Articular chondrocyte of knee joint (primary cell): ENCODE results near the gene PI3. TPM values are rescaled to one million over a fixed set of nuclear protein-coding genes. Genes with fewer than 3 reads are reported as not detected.

ENCODE experiments used
- total RNA-seq: library from RNA; depleted of rRNA; stranded (reverse); fragments of >200 nt; gene quantifications from 2 replicates; pipeline ENCODE4 v1.2.3, GENCODE V29; 2012

The PI3 gene, protein sequence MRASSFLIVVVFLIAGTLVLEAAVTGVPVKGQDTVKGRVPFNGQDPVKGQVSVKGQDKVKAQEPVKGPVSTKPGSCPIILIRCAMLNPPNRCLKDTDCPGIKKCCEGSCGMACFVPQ
- total RNA-seq: 0.32 TPM in 1 of 2 replicates, not detected in the other

DNA sequence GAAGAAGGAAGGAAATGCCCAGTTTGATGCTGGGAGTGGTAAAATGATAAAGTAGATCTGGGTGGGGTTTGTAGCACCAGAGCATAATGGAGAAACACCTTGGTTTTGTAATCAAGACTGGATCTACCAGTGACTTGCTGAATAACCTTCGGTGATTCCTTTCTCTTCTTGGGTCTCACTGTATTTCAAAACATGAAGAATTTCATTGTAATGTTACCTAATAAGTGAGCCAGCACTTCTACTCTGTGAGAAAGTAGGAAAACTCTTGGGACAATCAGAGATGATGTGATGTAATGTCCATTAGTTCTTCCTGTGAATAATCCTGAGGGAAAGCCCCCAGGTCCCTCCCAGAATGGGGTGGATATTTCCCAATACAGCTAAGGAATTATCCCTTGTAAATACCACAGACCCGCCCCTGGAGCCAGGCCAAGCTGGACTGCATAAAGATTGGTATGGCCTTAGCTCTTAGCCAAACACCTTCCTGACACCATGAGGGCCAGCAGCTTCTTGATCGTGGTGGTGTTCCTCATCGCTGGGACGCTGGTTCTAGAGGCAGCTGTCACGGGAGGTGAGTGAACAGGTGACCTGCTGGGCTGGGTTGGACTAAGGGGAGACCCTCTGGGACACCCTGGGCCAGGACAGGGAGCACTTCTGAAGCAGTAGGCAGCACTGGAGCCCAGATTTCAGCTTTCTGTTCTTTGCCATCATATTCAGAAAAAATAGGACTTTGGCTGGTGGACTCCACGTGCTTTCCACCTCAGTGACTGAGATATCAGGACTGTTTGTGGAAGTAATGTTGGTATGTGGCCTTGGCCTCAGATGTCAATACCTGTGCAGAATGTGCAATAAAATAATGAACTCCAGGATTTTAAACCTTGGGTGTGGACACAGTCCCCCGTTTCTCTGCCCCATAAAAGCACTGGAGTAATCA is at the start of gene PI3:
Gene PI3, plus strand, starts transcription at position 469 of the 931 bp plus-strand sequence. Its CDS starts 21 bp downstream, at position 490.

DNA sequence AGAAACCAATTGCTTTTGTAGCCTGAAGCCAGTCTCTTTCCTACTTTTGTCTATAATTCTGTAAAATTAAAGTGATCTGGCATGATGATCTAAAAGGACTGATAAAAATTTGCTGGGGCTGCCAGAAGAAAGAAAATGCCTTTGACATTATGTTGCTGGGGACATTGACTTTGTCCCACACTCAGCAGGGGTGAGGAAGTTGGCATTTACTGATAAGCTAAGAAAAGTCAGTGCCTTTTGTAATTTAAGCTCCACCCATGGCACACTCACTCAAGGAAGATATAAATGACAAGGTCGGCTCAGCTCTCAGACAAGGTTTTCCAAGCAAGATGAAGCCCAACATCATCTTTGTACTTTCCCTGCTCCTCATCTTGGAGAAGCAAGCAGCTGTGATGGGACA is 32.0 kb downstream of the PI3 start, which contains the start of gene SEMG1:
Gene SEMG1, plus strand, starts transcription at position 309 of the 400 bp plus-strand sequence. Its CDS starts 21 bp downstream, at position 330.

DNA sequence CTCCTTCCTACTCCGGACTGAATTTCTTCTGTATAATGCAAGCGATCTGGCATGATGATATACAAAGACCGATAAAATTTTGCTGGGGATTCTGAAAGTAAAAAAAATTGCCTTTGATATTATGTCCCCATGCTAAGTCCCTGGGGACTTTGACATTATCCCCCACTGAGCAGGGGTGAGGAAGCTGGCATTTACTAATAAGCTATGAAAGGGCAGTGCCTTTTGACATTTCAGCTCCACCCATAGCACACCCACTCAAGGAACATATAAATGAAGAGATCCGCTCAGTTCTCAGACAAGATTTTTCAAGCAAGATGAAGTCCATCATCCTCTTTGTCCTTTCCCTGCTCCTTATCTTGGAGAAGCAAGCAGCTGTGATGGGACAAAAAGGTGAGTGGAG is 46.4 kb downstream of the PI3 start, which contains the start of gene SEMG2:
Gene SEMG2, plus strand, starts transcription at position 298 of the 400 bp plus-strand sequence. Its CDS starts 17 bp downstream, at position 315.

Other genes with a start within 250 kb of the PI3 start
- 15.3 and 16.4 TPM in 2 replicates for gene TOMM34, start 214.5 kb upstream of the PI3 start, total RNA-seq
- 26.5 and 26.8 TPM in 2 replicates for gene STK4, start 208.4 kb upstream of the PI3 start, total RNA-seq
- not detected in 2 replicates for gene KCNS1, start 73.8 kb upstream of the PI3 start, total RNA-seq
- not detected in 2 replicates for gene WFDC5, start 59.7 kb upstream of the PI3 start, total RNA-seq
- not detected in 2 replicates for gene WFDC12, start 50.4 kb upstream of the PI3 start, total RNA-seq
- gene SEMG1, start 32.1 kb downstream of the PI3 start, total RNA-seq: not detected in 2 replicates
- gene SEMG2, start 46.5 kb downstream of the PI3 start, total RNA-seq: not detected in 2 replicates
- gene SLPI, start 79.7 kb downstream of the PI3 start, total RNA-seq: 11.7 and 12.4 TPM in 2 replicates
- gene RBPJL, start 131.9 kb downstream of the PI3 start, total RNA-seq: not detected in 2 replicates
- gene MATN4, start 133.4 kb downstream of the PI3 start, total RNA-seq: not detected in 2 replicates
- gene SDC4, start 173.5 kb downstream of the PI3 start, total RNA-seq: 353 and 389 TPM in 2 replicates
- 25.7 and 34.5 TPM in 2 replicates for gene SYS1, start 188.3 kb downstream of the PI3 start, total RNA-seq
- not detected in 2 replicates for gene TP53TG5, start 203.4 kb downstream of the PI3 start, total RNA-seq
- gene DBNDD2, start 233.4 kb downstream of the PI3 start, total RNA-seq: 4.1 and 4.5 TPM in 2 replicates
- 46.9 and 52.1 TPM in 2 replicates for gene PIGT, start 241.2 kb downstream of the PI3 start, total RNA-seq